Hypothalamus (tissue), 51 donors: ENCODE measurements around the gene CYB5R3.

Experiments
- DNase-seq, 51 donors: peaks; one replicate each; lab custom pipeline; 2025; lab: John Stamatoyannopoulos, UW

The CYB5R3 gene

DNA sequence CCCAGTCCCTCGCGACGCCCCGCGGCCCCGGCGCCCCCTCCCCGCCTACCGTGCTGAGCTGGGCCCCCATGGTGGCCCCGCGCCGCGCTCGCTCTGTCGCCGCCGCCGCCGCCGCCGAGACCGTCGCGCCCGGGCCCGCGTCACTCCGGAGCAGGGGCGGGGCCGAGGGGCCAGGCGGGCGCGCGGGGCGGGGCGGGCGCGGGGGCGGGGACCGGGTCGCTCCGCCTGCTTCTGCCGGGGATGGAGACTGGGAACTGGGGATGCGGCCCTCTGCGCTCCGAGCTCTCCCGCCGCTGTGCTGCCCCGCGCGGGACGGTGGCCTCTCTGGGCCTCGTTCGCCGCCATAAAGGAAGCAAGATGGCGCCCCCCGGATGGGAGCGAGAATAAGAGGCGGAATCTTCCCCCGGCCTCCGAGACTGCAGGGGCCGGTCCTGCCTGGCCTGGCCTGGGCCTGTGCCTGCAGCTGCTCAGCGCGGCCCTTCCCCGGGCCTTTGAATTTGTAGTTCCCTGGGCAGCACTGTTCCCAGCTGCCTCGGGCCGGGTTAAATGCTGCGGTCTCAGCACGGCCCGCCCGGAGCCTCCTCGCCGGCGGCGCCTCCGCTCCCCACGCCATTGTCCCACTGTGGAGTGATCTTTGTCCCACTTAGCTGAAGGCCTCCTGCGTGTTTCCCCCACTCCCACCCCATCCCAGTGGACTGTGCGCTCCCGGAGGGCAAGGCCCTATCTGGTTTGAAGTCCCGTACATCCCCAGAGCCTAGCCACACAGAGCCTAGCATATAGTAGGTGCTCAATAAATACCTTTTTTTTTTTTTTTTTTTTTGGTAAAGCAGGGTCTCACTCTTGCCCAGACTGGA is at the start of gene CYB5R3:
Gene CYB5R3 (minus strand): TSS at position 147 of the 854 bp plus-strand sequence. CDS start 77 bp downstream, at position 70.
- DNase-seq = peak in 48 of 51 donors; percentile 20 to 87 (median 68)

GRCh38 chr22:42697542-42698013 is 48.4 kb upstream of the CYB5R3 start:
- no peak for DNase-seq

DNA sequence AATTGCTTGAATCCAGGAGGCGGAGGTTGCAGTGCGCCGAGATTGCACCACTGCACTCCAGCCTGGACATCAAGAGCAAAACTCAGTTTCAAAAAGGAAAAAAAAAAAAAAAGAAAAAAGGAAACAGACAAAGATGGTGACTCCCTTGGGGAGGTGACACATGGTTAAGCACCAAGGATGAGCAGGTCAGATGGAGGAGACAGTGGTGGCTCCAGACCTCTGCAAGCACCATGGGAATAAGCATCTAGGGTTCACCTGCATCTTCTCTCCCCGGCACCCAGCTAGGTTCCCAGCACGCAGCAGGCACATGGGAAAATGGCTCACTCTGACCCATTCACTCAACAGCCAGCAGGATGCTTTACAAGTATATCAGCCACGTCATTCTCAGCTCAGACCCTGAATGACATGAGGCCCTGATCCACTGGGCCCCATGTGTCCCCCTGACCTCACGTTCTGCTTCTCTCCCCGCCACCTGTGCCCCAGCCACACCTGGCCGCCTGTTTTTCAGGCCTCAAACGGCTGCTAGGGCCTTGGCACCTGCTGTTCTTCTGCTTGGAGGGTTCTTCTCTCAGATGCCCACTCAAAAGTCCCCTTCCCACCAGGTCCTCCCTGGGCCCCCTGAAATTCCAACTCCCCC is 47.3 kb upstream of the CYB5R3 start:
- DNase-seq = no peak

DNA sequence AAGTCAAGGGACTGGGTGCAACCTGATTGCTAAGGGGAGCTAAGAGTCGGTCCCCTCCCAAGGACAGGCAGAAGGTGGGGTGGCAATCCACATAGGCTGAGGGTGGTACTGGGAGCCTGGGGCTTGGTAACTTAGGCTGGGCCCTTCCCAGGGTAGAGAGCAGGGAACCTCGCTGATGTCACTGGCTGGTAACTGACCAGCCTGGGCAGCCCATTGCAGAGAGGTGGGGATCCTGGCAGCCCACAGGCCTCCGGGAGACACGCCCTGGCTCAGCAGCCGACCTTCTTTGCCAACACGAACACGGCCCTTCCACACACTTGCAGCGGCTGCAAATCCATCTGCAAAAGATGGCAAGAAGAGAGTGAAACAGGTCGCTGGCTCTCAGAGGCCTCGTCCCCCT is 46.1 kb upstream of the CYB5R3 start:
- peak in 18 of 51 donors; percentile 7 to 47 (median 20) for DNase-seq

- no peak for DNase-seq
Observed at GRCh38 chr22:42693763-42694683, 44.8 kb upstream of the CYB5R3 start.

DNA sequence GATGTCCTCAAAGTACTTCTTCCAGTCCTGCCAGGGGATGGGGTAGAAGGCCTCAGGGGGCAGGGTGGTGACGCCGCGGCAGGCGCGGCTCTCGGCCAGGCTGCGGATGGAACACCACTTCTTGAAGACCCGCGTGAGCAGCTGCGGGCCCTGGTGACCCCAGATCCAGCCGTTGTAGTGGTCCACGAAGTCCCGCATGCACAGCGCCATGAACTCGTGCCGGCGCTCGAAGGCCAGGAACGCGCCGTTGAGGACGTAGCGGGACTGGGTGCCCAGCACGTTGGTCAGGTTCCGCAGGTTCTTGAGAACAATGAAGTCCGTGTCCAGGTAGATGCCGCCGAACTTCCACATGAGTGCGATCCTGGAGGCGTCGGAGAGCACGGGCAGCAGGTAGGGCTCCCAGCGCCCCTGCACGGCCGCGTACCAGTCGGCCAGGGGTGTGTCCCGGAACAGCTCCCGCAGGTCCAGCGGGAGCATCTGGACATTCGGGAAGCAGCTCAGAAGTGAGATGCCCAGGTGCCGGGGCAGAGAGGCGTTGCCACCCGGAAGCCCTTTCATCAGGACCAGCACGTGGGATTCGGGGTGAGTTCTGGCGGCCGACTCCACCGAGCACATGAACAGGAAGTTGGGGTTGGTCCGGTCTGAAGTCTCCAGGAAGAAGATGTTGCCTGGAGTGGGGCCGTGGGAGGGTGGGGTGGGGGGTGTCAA is 44.0 kb upstream of the CYB5R3 start:
- no peak for DNase-seq

DNA sequence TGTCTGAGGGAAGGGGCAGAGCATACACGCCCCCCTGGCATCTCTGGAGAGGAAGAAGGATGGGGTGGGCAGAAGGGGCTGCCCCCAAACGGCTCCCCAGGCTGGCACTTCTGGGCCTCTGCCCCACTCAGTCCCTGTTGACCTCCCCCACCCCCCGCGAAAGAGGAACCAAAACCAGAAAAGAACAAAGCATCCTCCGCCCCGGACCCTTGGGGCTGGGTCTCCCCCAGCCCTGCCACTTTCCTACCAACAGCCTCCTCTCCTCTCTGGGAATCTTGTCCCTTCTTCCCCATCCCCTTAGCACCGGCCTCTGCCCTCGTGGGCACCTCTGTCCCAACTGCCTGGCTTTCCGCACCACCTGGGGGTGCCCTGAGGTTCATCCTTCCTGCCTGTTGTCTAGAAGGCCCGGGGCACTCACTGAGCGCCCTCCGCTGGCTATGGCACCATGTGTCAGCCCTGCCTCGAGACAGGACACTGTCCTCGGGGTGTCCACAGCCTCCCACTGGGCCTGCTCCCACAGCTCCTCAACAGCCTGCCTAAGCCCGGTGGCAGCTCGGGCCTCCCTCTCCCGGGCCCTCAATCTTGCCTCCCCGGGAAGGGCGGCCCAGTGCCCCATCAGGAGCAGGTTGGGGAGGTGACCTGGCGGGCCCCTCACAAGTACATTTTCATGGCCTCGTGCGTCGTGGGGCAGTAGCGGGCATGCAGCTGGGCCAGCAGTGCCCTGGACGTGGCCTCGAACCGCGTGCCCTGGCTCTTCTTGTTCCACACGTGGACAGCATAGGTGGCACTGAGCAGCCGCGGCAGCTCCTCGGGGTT is 43.3 kb upstream of the CYB5R3 start:
- no peak for DNase-seq

- peak in 1 of 51 donors; percentile 6 for DNase-seq
Observed at GRCh38 chr22:42691440-42691839, 42.2 kb upstream of the CYB5R3 start.

GRCh38 chr22:42688241-42689211 is 39.3 kb upstream of the CYB5R3 start:
- DNase-seq = peak in 29 of 51 donors; percentile 6 to 72 (median 26)

DNA sequence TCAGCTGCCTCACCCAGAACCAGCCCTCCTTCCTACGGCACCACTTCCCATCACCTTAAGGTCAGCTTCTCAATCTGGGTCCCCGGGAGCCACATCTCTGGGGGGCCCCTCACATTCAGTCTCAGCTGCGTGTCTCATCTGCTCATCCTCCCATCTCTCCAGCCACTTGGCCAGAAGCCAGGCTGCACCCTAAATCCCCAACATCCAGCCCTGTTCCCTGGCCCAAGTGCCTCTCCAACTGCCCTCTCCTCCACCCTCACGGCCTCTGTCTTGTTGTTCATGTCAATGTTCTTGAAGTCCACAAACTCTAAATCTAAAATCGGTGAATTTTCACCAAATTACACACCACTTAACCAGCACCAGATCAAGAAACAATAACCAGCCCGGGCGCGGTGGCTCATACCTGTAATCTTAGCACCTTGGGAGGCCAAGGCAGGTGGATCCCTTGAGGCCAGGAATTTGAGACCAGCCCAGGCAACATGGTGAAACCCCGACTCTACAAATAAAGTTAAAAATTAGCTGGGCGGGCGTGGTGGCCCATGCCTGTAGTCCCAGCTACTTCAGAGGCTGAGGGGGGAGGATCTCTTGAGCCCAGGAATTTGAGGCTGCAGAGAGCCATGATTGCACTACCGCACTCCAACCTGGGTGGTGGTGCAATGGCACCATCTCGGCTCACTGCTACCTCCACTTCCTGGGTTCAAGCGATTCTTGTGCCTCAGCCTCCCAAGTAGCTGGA is 37.7 kb upstream of the CYB5R3 start:
- no peak for DNase-seq

GRCh38 chr22:42685941-42686653 is 36.9 kb upstream of the CYB5R3 start:
- DNase-seq = no peak

DNA sequence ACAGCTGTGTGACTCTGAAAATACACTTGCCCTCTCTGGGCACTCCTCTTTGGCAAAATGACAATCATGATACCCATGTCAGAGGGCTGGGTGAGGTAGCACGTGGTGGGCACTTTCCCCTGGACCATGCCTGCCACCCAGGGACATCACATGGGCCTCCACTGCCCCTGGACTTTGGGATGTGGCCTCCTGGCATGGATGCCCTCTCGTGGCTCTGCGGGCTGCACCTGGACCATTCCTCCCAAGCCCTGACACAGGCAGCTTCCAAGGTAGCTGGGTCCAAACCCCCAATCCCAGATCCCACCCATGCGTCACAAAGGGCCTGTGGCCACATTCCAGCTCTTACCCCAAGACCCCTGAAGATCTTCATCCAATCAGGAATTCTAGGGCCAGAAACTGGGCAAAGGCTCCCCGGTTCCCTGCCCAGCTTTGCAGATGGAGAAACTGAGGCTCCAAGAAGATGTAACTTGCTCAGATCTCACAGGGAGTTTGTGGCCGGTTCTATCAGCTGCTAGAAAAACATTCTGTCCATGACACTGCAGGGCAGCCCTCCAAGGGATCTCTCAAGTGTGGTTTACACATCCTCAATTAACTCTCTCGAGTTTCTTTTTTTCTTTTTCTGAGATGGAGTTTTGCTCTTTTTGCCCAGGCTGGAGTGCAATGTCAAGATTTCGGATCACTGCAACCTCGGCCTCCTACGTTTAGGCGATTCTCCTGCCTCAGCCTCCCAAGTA is 35.4 kb upstream of the CYB5R3 start:
- DNase-seq = no peak

DNA sequence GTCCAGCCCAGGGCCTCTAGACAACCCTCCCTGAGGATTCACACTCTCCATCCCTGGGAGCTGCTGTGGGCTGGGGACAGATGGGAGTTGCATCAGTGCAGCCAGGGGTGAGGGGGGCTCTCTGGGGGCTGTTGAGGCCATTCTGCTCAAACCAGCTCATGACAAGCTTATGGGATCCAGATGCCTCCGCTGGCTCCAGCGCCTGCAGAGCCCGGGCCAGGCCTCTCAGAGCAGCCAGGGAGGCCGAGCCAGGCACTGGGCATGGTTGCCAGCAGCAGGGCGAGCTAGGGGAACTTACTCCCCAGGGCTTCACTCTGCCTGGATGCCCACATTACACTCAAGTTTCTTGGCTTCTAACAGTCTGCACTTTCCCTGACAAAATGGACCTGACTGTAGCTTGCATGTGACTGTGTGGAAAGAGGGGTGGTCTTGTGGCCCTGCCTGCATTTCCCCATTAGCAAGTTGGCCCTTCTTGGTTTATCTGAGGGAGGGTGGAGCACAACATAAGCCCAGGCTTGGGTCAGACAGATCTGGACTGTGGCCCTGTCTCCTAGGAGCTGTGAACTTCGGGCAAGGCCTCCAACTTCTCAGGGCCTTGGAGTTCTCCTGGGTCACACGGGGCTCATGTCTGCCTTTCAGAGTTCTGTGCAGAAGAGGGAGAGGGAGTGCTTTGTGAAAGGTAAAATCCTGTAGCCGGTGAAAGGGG is 34.5 kb upstream of the CYB5R3 start:
- peak in 24 of 51 donors; percentile 6 to 63 (median 35) for DNase-seq

DNA sequence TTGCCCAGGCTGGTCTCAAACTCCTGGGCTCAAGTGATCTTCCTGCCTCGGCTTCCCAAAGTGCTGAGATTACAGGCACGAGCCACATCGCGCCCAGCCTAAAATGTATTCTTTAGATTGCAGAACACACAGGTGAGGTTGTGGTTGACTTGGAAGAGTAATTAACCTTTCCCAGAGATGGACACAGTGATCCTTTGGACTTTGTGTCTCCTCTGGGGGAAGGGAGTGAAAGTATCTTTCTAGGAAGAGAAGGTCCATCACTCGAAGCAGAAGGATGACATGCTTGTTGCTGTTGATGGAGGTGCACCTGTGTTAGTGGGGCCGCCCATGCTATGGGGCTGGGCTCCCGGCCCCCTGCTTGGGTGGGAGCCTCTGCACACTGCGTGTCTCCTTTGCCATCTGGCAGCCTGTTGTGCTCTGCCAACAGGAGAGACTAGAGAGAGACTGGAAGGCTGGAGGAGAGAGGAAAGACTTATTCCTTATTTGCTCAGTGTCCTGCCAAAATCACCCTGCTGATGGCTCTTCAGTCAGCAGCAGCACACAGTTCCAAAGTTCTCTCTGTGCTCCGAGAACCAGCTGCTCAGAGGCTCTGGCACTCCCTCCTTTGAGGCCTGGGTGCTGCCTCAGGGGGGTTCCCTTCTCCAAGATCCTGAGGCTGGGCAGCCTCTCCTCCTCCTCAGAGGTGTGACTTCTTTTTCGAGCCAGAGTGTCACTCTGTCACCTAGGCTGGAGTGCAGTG is 33.1 kb upstream of the CYB5R3 start:
- DNase-seq = no peak

GRCh38 chr22:42680648-42681047 is 31.5 kb upstream of the CYB5R3 start:
- no peak for DNase-seq
